Colonic mucosa (tissue), 4 donors: ENCODE results near the gene DDX1. TPM values are rescaled to one million over a fixed set of nuclear protein-coding genes. Genes with fewer than 3 reads are reported as not detected.
"Not testable (repeated sequence)": the region's sequence is repeated elsewhere in the genome, so short reads cannot be mapped to it uniquely, and the experiment has no call there.

Experiments
- DNase-seq: peaks from one replicate; pipeline ENCODE4 v3.0.0-alpha.2; 2020
- H3K27ac ChIP-seq: fragments of 200-600 bp; one replicate; pipeline ENCODE4 v1.8.0; 2021
- H3K27me3 ChIP-seq: fragments of 200-600 bp; one replicate; pipeline ENCODE4 v1.8.0; 2021
- H3K36me3 ChIP-seq: fragments of 200-600 bp; one replicate; pipeline ENCODE4 v1.8.0; 2021
- H3K4me1 ChIP-seq: fragments of 200-600 bp; one replicate; pipeline ENCODE4 v1.8.0; 2021; ENCODE audit warnings: mild to moderate bottlenecking
- H3K4me3 ChIP-seq: fragments of 200-600 bp; one replicate; pipeline ENCODE4 v1.8.0; 2021
- H3K9ac ChIP-seq, 2 donors: one replicate each; pipeline ENCODE4 v1.7.0; 2013; ENCODE audit warnings: control low read depth in 2 of 2, low read depth in 2 of 2, low read length in 2 of 2
- H3K9me3 ChIP-seq: fragments of 200-600 bp; one replicate; pipeline ENCODE4 v1.8.0; 2021
- CTCF ChIP-seq: fragments of 200-600 bp; IDR thresholded peaks from one replicate; pipeline ENCODE4 v1.8.0; 2022; ENCODE audit warnings: antibody characterized with exemption, mild to moderate bottlenecking
- intact Hi-C: fragments of 100-400 bp; cut with DNase I; formaldehyde crosslinking; loops from one replicate; pipeline ENCODE4 v1.14.1; 2022
- total RNA-seq, 2 donors: library from RNA; stranded (reverse); fragmentation: NEBNext Ultra II Directional in 1 of 2; extraction: Animal tissue kit (Norgen Biotek cat#: 25700) in 1 of 2; gene quantifications; one replicate each; pipeline ENCODE4 v1.2.1, GENCODE V29; 2021
- donor health status: healthy.
- donor health status: DM: no; HTN: no; CAD: no.
- donor health status: DM: no; HTN: no; CAD: no.

DDX1 gene
- total RNA-seq, 2 donors from 2014 or later = 71.6 to 91.3 TPM

DNA sequence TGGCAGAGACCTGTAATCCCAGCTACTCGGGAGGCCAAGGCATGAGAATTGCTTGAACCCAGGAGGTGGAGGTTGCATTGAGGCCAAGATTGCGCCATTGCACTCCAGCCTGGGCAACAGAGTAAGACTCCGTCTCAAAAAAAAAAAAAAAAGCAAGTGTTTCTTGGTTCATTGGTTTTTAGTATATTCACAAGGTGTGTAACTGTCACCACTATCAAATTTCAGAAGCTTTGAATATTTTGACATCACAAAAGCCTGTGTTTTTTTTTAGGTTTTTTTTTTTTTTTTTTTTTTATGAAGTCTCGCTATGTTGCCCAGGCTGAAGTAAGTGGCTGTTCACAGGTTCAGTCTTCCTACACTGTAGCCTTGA is 16.7 kb downstream of the DDX1 start:
- intact Hi-C loops = no loop called here
- Histone ChIP-seq H3K9me3 (no peaks in the 10 kb centered on the region), H3K4me1 (no peaks in the 10 kb centered on the region), H3K9ac (no peak overlapping the region), H3K36me3 (peaks cover 10% of the 10 kb centered on the region), H3K27ac (no peak overlapping the region), H3K4me3 (no peak overlapping the region), H3K27me3 (no peaks in the 10 kb centered on the region)
- no peak for DNase-seq
- no peak for TF ChIP-seq CTCF

- intact Hi-C loops = no loop called here
These were observed 17.8 kb downstream of the DDX1 start for GRCh38 chr2:15609341-15610042.

DNA sequence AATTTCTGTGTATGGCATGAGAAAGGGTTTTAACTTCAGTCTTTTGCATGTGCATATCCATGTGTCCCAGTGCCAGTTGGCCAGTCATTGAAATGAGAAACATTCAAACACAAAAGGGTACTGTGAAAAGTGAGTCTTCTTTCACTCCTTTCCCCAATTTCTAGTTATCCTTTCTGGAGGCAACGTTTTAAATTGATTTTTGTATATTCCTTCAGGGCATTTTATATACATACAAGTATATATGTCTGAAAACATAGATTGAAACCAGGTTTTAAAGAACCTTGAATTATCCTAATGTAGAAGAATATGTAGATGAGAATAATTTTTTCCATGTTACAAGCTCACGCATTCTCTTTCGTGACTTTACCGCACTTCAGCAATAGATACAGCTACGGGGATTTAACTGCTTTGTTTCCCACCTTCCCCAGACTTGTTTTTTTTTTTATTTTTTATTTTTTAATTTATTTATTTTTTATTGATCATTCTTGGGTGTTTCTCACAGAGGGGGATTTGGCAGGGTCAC is 18.8 kb downstream of the DDX1 start:
- DNase-seq = no peak
- H3K36me3 ChIP-seq = peaks cover 8% of the 10 kb centered on the region
- no peaks in the 10 kb centered on the region for H3K9me3 ChIP-seq
- no peak overlapping the region for H3K9ac ChIP-seq
- no peak for TF ChIP-seq CTCF
- intact Hi-C loops = no loop called here
- H3K27me3 ChIP-seq = no peaks in the 10 kb centered on the region
- H3K27ac ChIP-seq = no peak overlapping the region
- no peak overlapping the region for H3K4me3 ChIP-seq
- H3K4me1 ChIP-seq = no peaks in the 10 kb centered on the region

More at GRCh38 chr2:15609341-15610042, 17.8 kb downstream of the DDX1 start:
- Histone ChIP-seq H3K9ac (no peak overlapping the region), H3K9me3 (no peaks in the 10 kb centered on the region), H3K27me3 (no peaks in the 10 kb centered on the region), H3K36me3 (peaks cover 10% of the 10 kb centered on the region), H3K4me1 (no peaks in the 10 kb centered on the region), H3K27ac (no peak overlapping the region), H3K4me3 (no peak overlapping the region)
- TF ChIP-seq CTCF = no peak
- no peak for DNase-seq

DNA sequence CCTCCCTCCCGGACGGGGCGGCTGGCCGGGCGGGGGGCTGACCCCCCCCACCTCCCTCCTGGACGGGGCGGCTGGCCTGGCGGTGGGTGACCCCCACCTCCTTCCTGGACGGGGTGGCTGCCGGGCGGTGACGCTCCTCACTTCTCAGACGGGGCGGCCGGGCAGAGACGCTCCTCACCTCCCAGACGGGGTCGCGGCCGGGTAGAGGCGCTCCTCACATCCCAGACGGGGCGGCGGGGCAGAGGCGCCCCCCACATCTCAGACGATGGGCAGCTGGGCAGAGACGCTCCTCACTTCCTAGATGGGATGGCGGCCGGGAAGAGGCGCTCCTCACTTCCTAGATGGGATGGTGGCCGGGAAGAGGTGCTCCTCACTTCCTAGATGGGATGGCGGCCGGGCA is 20.4 kb downstream of the DDX1 start:
- H3K9me3 ChIP-seq = not testable (repeated sequence)

GRCh38 chr2:15613736-15614429 is 22.2 kb downstream of the DDX1 start:
- no peaks in the 10 kb centered on the region for H3K9me3 ChIP-seq
- H3K36me3 ChIP-seq = peaks cover 7% of the 10 kb centered on the region
- no peak overlapping the region for H3K4me3 ChIP-seq
- H3K4me1 ChIP-seq = no peaks in the 10 kb centered on the region
- no peak for TF ChIP-seq CTCF
- no peak overlapping the region for H3K27ac ChIP-seq
- no peaks in the 10 kb centered on the region for H3K27me3 ChIP-seq
- intact Hi-C loops = no loop called here
- no peak for DNase-seq
- H3K9ac ChIP-seq = no peak overlapping the region

More for the DNA sequence above, 20.4 kb downstream of the DDX1 start:
- H3K4me3 ChIP-seq, H3K4me1 ChIP-seq, H3K27me3 ChIP-seq, DNase-seq, intact Hi-C loops, H3K9ac ChIP-seq, H3K27ac ChIP-seq, H3K36me3 ChIP-seq: not testable (repeated sequence)
